Panc1 (cell line): ENCODE results near the gene KANSL2.

ENCODE experiments used
- CTCF ChIP-seq: fragments of 450-650 bp; IDR thresholded peaks from 2 replicates; pipeline ENCODE4 v1.5.1; 2017; ENCODE audit warnings: mild to moderate bottlenecking
- POLR2AphosphoS5 ChIP-seq: IDR thresholded peaks from 2 replicates; pipeline ENCODE4 v1.6.1; 2012; ENCODE audit warnings: mild to moderate bottlenecking, low read depth, low read length, moderate library complexity
- SIN3A ChIP-seq: IDR thresholded peaks from 2 replicates; pipeline ENCODE4 v1.6.1; 2012; ENCODE audit warnings: low read depth, mild to moderate bottlenecking, low read length, moderate library complexity, borderline replicate concordance; ENCODE audit not compliant: insufficient read depth
- TCF7L2 ChIP-seq: IDR thresholded peaks from 2 replicates; pipeline ENCODE4 v1.6.1; 2011; ENCODE audit warnings: mild to moderate bottlenecking, low read depth, low read length, inconsistent platforms
- TF ChIP-seq, protein P1 (sequence below), 2 experiments: IDR thresholded peaks; 2 replicates each; pipeline ENCODE4 v1.6.1; 2011 to 2012; ENCODE audit warnings: low read depth in 2 of 2, control low read depth in 1 of 2, low read length in 1 of 2, mild to moderate bottlenecking in 1 of 2, moderate library complexity in 1 of 2; ENCODE audit not compliant: insufficient read depth in 1 of 2

- TF ChIP-seq CTCF (no peak), POLR2AphosphoS5 (no peak), SIN3A (no peak), TCF7L2 (no peak)
- TF ChIP-seq, protein P1, sequence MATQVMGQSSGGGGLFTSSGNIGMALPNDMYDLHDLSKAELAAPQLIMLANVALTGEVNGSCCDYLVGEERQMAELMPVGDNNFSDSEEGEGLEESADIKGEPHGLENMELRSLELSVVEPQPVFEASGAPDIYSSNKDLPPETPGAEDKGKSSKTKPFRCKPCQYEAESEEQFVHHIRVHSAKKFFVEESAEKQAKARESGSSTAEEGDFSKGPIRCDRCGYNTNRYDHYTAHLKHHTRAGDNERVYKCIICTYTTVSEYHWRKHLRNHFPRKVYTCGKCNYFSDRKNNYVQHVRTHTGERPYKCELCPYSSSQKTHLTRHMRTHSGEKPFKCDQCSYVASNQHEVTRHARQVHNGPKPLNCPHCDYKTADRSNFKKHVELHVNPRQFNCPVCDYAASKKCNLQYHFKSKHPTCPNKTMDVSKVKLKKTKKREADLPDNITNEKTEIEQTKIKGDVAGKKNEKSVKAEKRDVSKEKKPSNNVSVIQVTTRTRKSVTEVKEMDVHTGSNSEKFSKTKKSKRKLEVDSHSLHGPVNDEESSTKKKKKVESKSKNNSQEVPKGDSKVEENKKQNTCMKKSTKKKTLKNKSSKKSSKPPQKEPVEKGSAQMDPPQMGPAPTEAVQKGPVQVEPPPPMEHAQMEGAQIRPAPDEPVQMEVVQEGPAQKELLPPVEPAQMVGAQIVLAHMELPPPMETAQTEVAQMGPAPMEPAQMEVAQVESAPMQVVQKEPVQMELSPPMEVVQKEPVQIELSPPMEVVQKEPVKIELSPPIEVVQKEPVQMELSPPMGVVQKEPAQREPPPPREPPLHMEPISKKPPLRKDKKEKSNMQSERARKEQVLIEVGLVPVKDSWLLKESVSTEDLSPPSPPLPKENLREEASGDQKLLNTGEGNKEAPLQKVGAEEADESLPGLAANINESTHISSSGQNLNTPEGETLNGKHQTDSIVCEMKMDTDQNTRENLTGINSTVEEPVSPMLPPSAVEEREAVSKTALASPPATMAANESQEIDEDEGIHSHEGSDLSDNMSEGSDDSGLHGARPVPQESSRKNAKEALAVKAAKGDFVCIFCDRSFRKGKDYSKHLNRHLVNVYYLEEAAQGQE (IDR thresholded peaks at IDR 0.05; ENCODE audit: insufficient read depth in 1 of 2, low read depth in 2 of 2, low read length in 1 of 2) = no peak
Measured at GRCh38 chr12:48671231-48671856, 10.7 kb downstream of the KANSL2 start.
